GM12873 (cell line): ENCODE measurements around the gene METTL15.

ENCODE experiments used
- CTCF ChIP-seq: IDR thresholded peaks from 2 replicates; pipeline ENCODE4 v1.5.1; 2012; ENCODE audit warnings: low read depth, mild to moderate bottlenecking, moderate library complexity, low read length, control low read depth; ENCODE audit not compliant: insufficient read depth; ENCODE audit errors: missing control alignments

The METTL15 gene

GRCh38 chr11:28243061-28243460 is 134.9 kb downstream of the METTL15 start:
- no peak for TF ChIP-seq CTCF

GRCh38 chr11:28243581-28243980 is 135.4 kb downstream of the METTL15 start:
- TF ChIP-seq CTCF: no peak

GRCh38 chr11:28245131-28245530 is 136.9 kb downstream of the METTL15 start:
- TF ChIP-seq CTCF: no peak

- TF ChIP-seq CTCF: no peak
These were observed 142.0 kb downstream of the METTL15 start for GRCh38 chr11:28250192-28250591.

- TF ChIP-seq CTCF: no peak
These were observed 143.1 kb downstream of the METTL15 start for GRCh38 chr11:28251257-28251656.

GRCh38 chr11:28257761-28258160 is 149.6 kb downstream of the METTL15 start:
- TF ChIP-seq CTCF: no peak

GRCh38 chr11:28259177-28259843 is 151.1 kb downstream of the METTL15 start:
- TF ChIP-seq CTCF: no peak
